Endometrial microvascular endothelial cells (primary cell): ENCODE measurements around the gene SOAT1. TPM values are rescaled to one million over a fixed set of nuclear protein-coding genes. Genes with fewer than 3 reads are reported as not detected.

ENCODE experiments used
- total RNA-seq: library from RNA; depleted of rRNA; stranded (reverse); fragments of >200 nt; gene quantifications from one replicate; pipeline ENCODE4 v1.2.3, GENCODE V29; 2015; ENCODE audit errors: inconsistent ontology term

SOAT1 gene
- total RNA-seq, 1 donor from 2014 or later: 24.1 TPM

Other genes starting within 250 kb of the SOAT1 start
- 47.0 TPM for gene TOR3A, start 211.7 kb upstream of the SOAT1 start, total RNA-seq
- gene ABL2, start 64.1 kb upstream of the SOAT1 start, total RNA-seq: 45.4 TPM
- not detected for gene AXDND1, start 72.2 kb downstream of the SOAT1 start, total RNA-seq